Stimulated activated naive B cell treated with anti-CD40 and anti-IgM and Interleukin-4, amounts not matched to agents 10 μg/mL and 1 μg/mL and 100 μg/mL, for 72 hours (primary cell): Measurements from ENCODE around the gene PPP2R5B.

Source experiments
- ATAC-seq, 2 donors: fragments of 150-1000 bp; cut with Tn5 transposase; replicated peaks; 2 replicates each; pipeline ENCODE4 v1.10.0; 2021; ENCODE audit warnings: moderate library complexity in 1 of 2
- DNase-seq: peaks from one replicate; pipeline ENCODE4 v3.0.0; 2021
- H3K27ac Mint-ChIP-seq: one replicate; pipeline ENCODE4 v1.8.0; 2022; ENCODE audit warnings: mild to moderate bottlenecking, mixed read lengths
- H3K27me3 Mint-ChIP-seq, 2 donors: one replicate each; pipeline ENCODE4 v1.8.0; 2022; ENCODE audit warnings: mixed read lengths in 2 of 2
- H3K36me3 Mint-ChIP-seq, 2 donors: one replicate each; pipeline ENCODE4 v1.8.0; 2022; ENCODE audit warnings: mixed read lengths in 2 of 2, mild to moderate bottlenecking in 1 of 2
- H3K4me1 Mint-ChIP-seq, 2 donors: one replicate each; pipeline ENCODE4 v1.8.0; 2022; ENCODE audit warnings: mixed read lengths in 2 of 2, mild to moderate bottlenecking in 1 of 2
- H3K4me3 Mint-ChIP-seq, 2 donors: one replicate each; pipeline ENCODE4 v1.8.0; 2022; ENCODE audit warnings: mild to moderate bottlenecking in 2 of 2, mixed read lengths in 2 of 2, moderate library complexity in 1 of 2
- H3K9me3 Mint-ChIP-seq, 2 donors: one replicate each; pipeline ENCODE4 v1.8.0; 2022; ENCODE audit warnings: mixed read lengths in 2 of 2, mild to moderate bottlenecking in 1 of 2

PPP2R5B gene

GRCh38 chr11:64923944-64924909 lies at the start of gene PPP2R5B:
PPP2R5B (plus strand) TSS chr11:64924689; CDS start chr11:64925735, 1,046 bp downstream.
- DNase-seq = peak; percentile 86
- H3K4me1 Mint-ChIP-seq = peaks cover 20 to 34% of the 10 kb centered on the region in 2 donors
- H3K27ac Mint-ChIP-seq = peak within 1 kb of the TSS; percentile 100
- ATAC-seq = peak; percentile 94 to 96
- H3K27me3 Mint-ChIP-seq = no peaks in the 10 kb centered on the region
- H3K36me3 Mint-ChIP-seq = peaks cover 9 to 15% of the 10 kb centered on the region in 2 donors
- H3K4me3 Mint-ChIP-seq = peak within 1 kb of the TSS; percentile 93 to 100
- H3K9me3 Mint-ChIP-seq = no peaks in the 10 kb centered on the region

GRCh38 chr11:64875369-64876228 lies 48.9 kb upstream of the PPP2R5B start:
- DNase-seq (no peak), ATAC-seq (no peak)
- peaks cover 47 to 65% of the 10 kb centered on the region in 2 donors for H3K36me3 Mint-ChIP-seq
- no peaks in the 10 kb centered on the region for H3K9me3 Mint-ChIP-seq
- H3K4me1 Mint-ChIP-seq = peaks cover 68 to 91% of the 10 kb centered on the region in 2 donors
- peak overlapping the region; percentile 94 to 98 for H3K4me3 Mint-ChIP-seq
- H3K27me3 Mint-ChIP-seq = no peaks in the 10 kb centered on the region
- H3K27ac Mint-ChIP-seq = peak overlapping the region; percentile 34

- Mint-ChIP-seq H3K27me3 (no peaks in the 10 kb centered on the region), H3K27ac (peak overlapping the region; percentile 94), H3K9me3 (no peaks in the 10 kb centered on the region), H3K36me3 (peaks cover 45 to 59% of the 10 kb centered on the region in 2 donors), H3K4me1 (peaks cover 67 to 91% of the 10 kb centered on the region in 2 donors), H3K4me3 (peak overlapping the region; percentile 94 to 98)
- DNase-seq (no peak), ATAC-seq (no peak)
Measured at GRCh38 chr11:64876229-64876750, 48.2 kb upstream of the PPP2R5B start.

- Mint-ChIP-seq H3K27me3 (no peaks in the 10 kb centered on the region), H3K36me3 (peaks cover 40 to 53% of the 10 kb centered on the region in 2 donors), H3K9me3 (no peaks in the 10 kb centered on the region), H3K4me3 (peak overlapping the region; percentile 94 to 98), H3K4me1 (peaks cover 61 to 89% of the 10 kb centered on the region in 2 donors), H3K27ac (peak overlapping the region; percentile 94)
- DNase-seq = no peak
- ATAC-seq = peak; percentile 0 to 1
Measured at GRCh38 chr11:64876835-64877341, 47.6 kb upstream of the PPP2R5B start.

GRCh38 chr11:64877390-64878222 lies 46.9 kb upstream of the PPP2R5B start:
- peak; percentile 87 for DNase-seq
- peak; percentile 60 to 61 for ATAC-seq
- Mint-ChIP-seq H3K27me3 (no peaks in the 10 kb centered on the region), H3K36me3 (peaks cover 37 to 50% of the 10 kb centered on the region in 2 donors), H3K4me1 (peaks cover 58 to 82% of the 10 kb centered on the region in 2 donors), H3K4me3 (peak overlapping the region; percentile 94 to 98), H3K27ac (peak overlapping the region; percentile 94), H3K9me3 (no peaks in the 10 kb centered on the region)

- peaks cover 32 to 45% of the 10 kb centered on the region in 2 donors for H3K36me3 Mint-ChIP-seq
- no peaks in the 10 kb centered on the region for H3K9me3 Mint-ChIP-seq
- peak overlapping the region; percentile 94 for H3K27ac Mint-ChIP-seq
- no peaks in the 10 kb centered on the region for H3K27me3 Mint-ChIP-seq
- ATAC-seq (peak; percentile 31 to 37), DNase-seq (no peak)
- H3K4me1 Mint-ChIP-seq = peaks cover 53 to 76% of the 10 kb centered on the region in 2 donors
- peak overlapping the region; percentile 94 to 98 for H3K4me3 Mint-ChIP-seq
Measured at GRCh38 chr11:64878223-64878493, 46.3 kb upstream of the PPP2R5B start.

- H3K27me3 Mint-ChIP-seq = no peaks in the 10 kb centered on the region
- H3K4me3 Mint-ChIP-seq = peak within 1 kb of the TSS; percentile 94 to 98
- peak within 1 kb of the TSS; percentile 95 for H3K27ac Mint-ChIP-seq
- H3K4me1 Mint-ChIP-seq = peaks cover 51 to 72% of the 10 kb centered on the region in 2 donors
- ATAC-seq (peak; percentile 72 to 80), DNase-seq (peak; percentile 99)
- no peaks in the 10 kb centered on the region for H3K9me3 Mint-ChIP-seq
- H3K36me3 Mint-ChIP-seq = peaks cover 32 to 42% of the 10 kb centered on the region in 2 donors
Measured at GRCh38 chr11:64878494-64879243, 45.8 kb upstream of the PPP2R5B start, which contains the start of gene EHD1. EHD1 (minus strand) TSS chr11:64878621; CDS start chr11:64878464, 157 bp downstream.

GRCh38 chr11:64879244-64879900 lies 45.1 kb upstream of the PPP2R5B start:
- H3K36me3 Mint-ChIP-seq = peaks cover 30 to 39% of the 10 kb centered on the region in 2 donors
- peak; percentile 34 for DNase-seq
- H3K4me3 Mint-ChIP-seq = peak overlapping the region; percentile 94 to 98
- peaks cover 54 to 73% of the 10 kb centered on the region in 2 donors for H3K4me1 Mint-ChIP-seq
- H3K9me3 Mint-ChIP-seq = no peaks in the 10 kb centered on the region
- H3K27ac Mint-ChIP-seq = peak overlapping the region; percentile 95
- H3K27me3 Mint-ChIP-seq = no peaks in the 10 kb centered on the region
- peak in 1 of 2 donors; percentile 3 for ATAC-seq

- Mint-ChIP-seq H3K27ac (peak overlapping the region; percentile 69), H3K36me3 (peaks cover 20 to 28% of the 10 kb centered on the region in 2 donors), H3K9me3 (no peaks in the 10 kb centered on the region), H3K27me3 (no peaks in the 10 kb centered on the region), H3K4me3 (peak overlapping the region; percentile 94 to 98), H3K4me1 (peaks cover 48 to 66% of the 10 kb centered on the region in 2 donors)
- ATAC-seq (no peak), DNase-seq (no peak)
Measured at GRCh38 chr11:64880240-64881001, 44.1 kb upstream of the PPP2R5B start.

- ATAC-seq (no peak), DNase-seq (no peak)
- no peaks in the 10 kb centered on the region for H3K27me3 Mint-ChIP-seq
- no peak overlapping the region for H3K27ac Mint-ChIP-seq
- H3K36me3 Mint-ChIP-seq = peaks cover 10 to 18% of the 10 kb centered on the region in 2 donors
- H3K9me3 Mint-ChIP-seq = no peaks in the 10 kb centered on the region
- H3K4me3 Mint-ChIP-seq = peak overlapping the region in 1 of 2 donors; percentile 16
- H3K4me1 Mint-ChIP-seq = peaks cover 46 to 64% of the 10 kb centered on the region in 2 donors
Measured at GRCh38 chr11:64881476-64881875, 43.0 kb upstream of the PPP2R5B start.

GRCh38 chr11:64882243-64882642 lies 42.2 kb upstream of the PPP2R5B start:
- Mint-ChIP-seq H3K27ac (no peak overlapping the region), H3K27me3 (no peaks in the 10 kb centered on the region), H3K4me1 (peaks cover 42 to 58% of the 10 kb centered on the region in 2 donors), H3K4me3 (no peak overlapping the region), H3K36me3 (peaks cover 4 to 10% of the 10 kb centered on the region in 2 donors), H3K9me3 (no peaks in the 10 kb centered on the region)
- no peak for ATAC-seq
- DNase-seq = no peak
